ENCODE measurements around the gene CEP250.

Gene CEP250

GRCh38 chr20:35443003-35443402, 12.4 kb upstream of the CEP250 start:
- Histone ChIP-seq H3K4me2 (peak overlapping the region; percentile 22; the same call in 1 of the 2 replicates), H4K20me1 (ENCODE audit: insufficient read depth) (no peaks in the 10 kb centered on the region), H3K9ac (no peak overlapping the region), H3K36me3 (ENCODE audit: insufficient read depth) (no peaks in the 10 kb centered on the region), H3K79me2 (ENCODE audit: insufficient read depth, low read depth) (no peaks in the 10 kb centered on the region), H3K4me3 (IDR thresholded peaks at IDR 0.05; ENCODE audit: insufficient read depth, low read depth, low read length) (no peak overlapping the region), H2AFZ (ENCODE audit: low read depth) (no peak overlapping the region), H3K27me3 (ENCODE audit: insufficient read depth, low read depth) (no peaks in the 10 kb centered on the region), H3K27ac (peak overlapping the region; percentile 54; the same call in 1 of the 2 replicates), H3K4me1 (ENCODE audit: low read depth, poor library complexity, severe bottlenecking) (peaks cover 51% of the 10 kb centered on the region)
- TF ChIP-seq CTCF (conservative IDR thresholded peaks at IDR 0.05; ENCODE audit: low read depth, low read length): no peak

- H3K4me1 ChIP-seq (ENCODE audit: low read depth, poor library complexity, severe bottlenecking): peaks cover 51% of the 10 kb centered on the region
- no peaks in the 10 kb centered on the region for H3K79me2 ChIP-seq (ENCODE audit: insufficient read depth, low read depth)
- no peaks in the 10 kb centered on the region for H3K36me3 ChIP-seq (ENCODE audit: insufficient read depth)
- H3K4me3 ChIP-seq (IDR thresholded peaks at IDR 0.05; ENCODE audit: insufficient read depth, low read depth, low read length): no peak overlapping the region
- TF ChIP-seq CTCF (conservative IDR thresholded peaks at IDR 0.05; ENCODE audit: low read depth, low read length): no peak
- H3K9ac ChIP-seq: no peak overlapping the region
- H3K4me2 ChIP-seq: no peak overlapping the region
- no peak overlapping the region for H3K27ac ChIP-seq
- no peaks in the 10 kb centered on the region for H4K20me1 ChIP-seq (ENCODE audit: insufficient read depth)
- H3K27me3 ChIP-seq (ENCODE audit: insufficient read depth, low read depth): no peaks in the 10 kb centered on the region
- H2AFZ ChIP-seq (ENCODE audit: low read depth): no peak overlapping the region
These were observed 11.2 kb upstream of the CEP250 start for GRCh38 chr20:35444226-35444625.

- Histone ChIP-seq H3K9ac (no peak overlapping the region; the same call in 1 of the 2 replicates), H3K4me1 (ENCODE audit: low read depth, poor library complexity, severe bottlenecking) (peaks cover 33% of the 10 kb centered on the region), H3K4me3 (IDR thresholded peaks at IDR 0.05; ENCODE audit: insufficient read depth, low read depth, low read length) (no peak overlapping the region), H3K79me2 (ENCODE audit: insufficient read depth, low read depth) (no peaks in the 10 kb centered on the region), H2AFZ (ENCODE audit: low read depth) (peak overlapping the region; percentile 41; the same call in 1 of the 2 replicates), H4K20me1 (ENCODE audit: insufficient read depth) (no peaks in the 10 kb centered on the region), H3K4me2 (peak overlapping the region; percentile 41), H3K27ac (no peak overlapping the region), H3K27me3 (ENCODE audit: insufficient read depth, low read depth) (no peaks in the 10 kb centered on the region), H3K36me3 (ENCODE audit: insufficient read depth) (no peaks in the 10 kb centered on the region)
- TF ChIP-seq CTCF (conservative IDR thresholded peaks at IDR 0.05; ENCODE audit: low read depth, low read length): no peak
These were observed 8.9 kb upstream of the CEP250 start for GRCh38 chr20:35446356-35447078.

GRCh38 chr20:35447082-35447789, 8.2 kb upstream of the CEP250 start:
- H3K4me1 ChIP-seq (ENCODE audit: low read depth, poor library complexity, severe bottlenecking): peaks cover 26% of the 10 kb centered on the region
- H3K79me2 ChIP-seq (ENCODE audit: insufficient read depth, low read depth): no peaks in the 10 kb centered on the region
- peak overlapping the region; percentile 41; the same call in 1 of the 2 replicates for H2AFZ ChIP-seq (ENCODE audit: low read depth)
- no peaks in the 10 kb centered on the region for H3K36me3 ChIP-seq (ENCODE audit: insufficient read depth)
- H3K9ac ChIP-seq: no peak overlapping the region; the same call in 1 of the 2 replicates
- no peak overlapping the region for H3K27ac ChIP-seq
- H3K27me3 ChIP-seq (ENCODE audit: insufficient read depth, low read depth): no peaks in the 10 kb centered on the region
- peak overlapping the region; percentile 41 for H3K4me2 ChIP-seq
- no peaks in the 10 kb centered on the region for H4K20me1 ChIP-seq (ENCODE audit: insufficient read depth)
- no peak overlapping the region for H3K4me3 ChIP-seq (IDR thresholded peaks at IDR 0.05; ENCODE audit: insufficient read depth, low read depth, low read length)
- TF ChIP-seq CTCF (conservative IDR thresholded peaks at IDR 0.05; ENCODE audit: low read depth, low read length): peak; percentile 96
